ENCODE results near the gene DPPA2.

DNA sequence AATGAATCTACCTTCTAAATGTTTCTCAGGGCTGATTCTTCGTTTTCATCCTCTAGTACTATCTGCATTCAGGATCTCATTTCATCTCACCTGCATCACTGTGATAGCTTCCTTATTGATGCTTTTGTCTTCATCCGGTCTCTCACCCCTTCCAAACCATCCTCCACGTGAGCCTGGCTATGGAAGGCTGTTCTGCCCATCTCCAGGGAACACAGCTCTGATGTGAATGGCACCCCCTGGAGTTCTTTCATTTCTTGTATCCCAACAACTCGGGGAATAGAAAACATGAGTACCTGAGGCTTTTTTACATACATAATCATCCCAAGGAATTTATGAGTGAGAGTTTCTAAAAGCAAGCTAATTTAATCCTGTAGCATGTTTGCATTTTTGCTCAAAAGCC, 29.8 kb upstream of the DPPA2 start:
- no peak for TF ChIP-seq POLR2A (IDR thresholded peaks at IDR 0.05)
- TF ChIP-seq, protein P1, sequence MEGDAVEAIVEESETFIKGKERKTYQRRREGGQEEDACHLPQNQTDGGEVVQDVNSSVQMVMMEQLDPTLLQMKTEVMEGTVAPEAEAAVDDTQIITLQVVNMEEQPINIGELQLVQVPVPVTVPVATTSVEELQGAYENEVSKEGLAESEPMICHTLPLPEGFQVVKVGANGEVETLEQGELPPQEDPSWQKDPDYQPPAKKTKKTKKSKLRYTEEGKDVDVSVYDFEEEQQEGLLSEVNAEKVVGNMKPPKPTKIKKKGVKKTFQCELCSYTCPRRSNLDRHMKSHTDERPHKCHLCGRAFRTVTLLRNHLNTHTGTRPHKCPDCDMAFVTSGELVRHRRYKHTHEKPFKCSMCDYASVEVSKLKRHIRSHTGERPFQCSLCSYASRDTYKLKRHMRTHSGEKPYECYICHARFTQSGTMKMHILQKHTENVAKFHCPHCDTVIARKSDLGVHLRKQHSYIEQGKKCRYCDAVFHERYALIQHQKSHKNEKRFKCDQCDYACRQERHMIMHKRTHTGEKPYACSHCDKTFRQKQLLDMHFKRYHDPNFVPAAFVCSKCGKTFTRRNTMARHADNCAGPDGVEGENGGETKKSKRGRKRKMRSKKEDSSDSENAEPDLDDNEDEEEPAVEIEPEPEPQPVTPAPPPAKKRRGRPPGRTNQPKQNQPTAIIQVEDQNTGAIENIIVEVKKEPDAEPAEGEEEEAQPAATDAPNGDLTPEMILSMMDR (IDR thresholded peaks at IDR 0.05): no peak
